ENCODE results near the gene SBNO2.

The SBNO2 gene

GRCh38 chr19:1109697-1110671 lies 64.1 kb downstream of the SBNO2 start:
- ATAC-seq (no peak), DNase-seq (no peak)
- H3K9me3 Mint-ChIP-seq = no peaks in the 10 kb centered on the region
- no peak overlapping the region for H3K27ac Mint-ChIP-seq
- H3K27me3 Mint-ChIP-seq = no peaks in the 10 kb centered on the region
- H3K4me3 Mint-ChIP-seq = no peak overlapping the region
- H3K4me1 Mint-ChIP-seq = no peaks in the 10 kb centered on the region
- H3K36me3 Mint-ChIP-seq (ENCODE audit: low read depth) = peaks cover under 1% of the 10 kb centered on the region

- no peak for ATAC-seq
- no peaks in the 10 kb centered on the region for H3K4me1 Mint-ChIP-seq
- DNase-seq = no peak
- H3K9me3 Mint-ChIP-seq = no peaks in the 10 kb centered on the region
- H3K27ac Mint-ChIP-seq = no peak overlapping the region
- H3K4me3 Mint-ChIP-seq = no peak overlapping the region
- no peaks in the 10 kb centered on the region for H3K27me3 Mint-ChIP-seq
- H3K36me3 Mint-ChIP-seq (ENCODE audit: low read depth) = peaks cover 2% of the 10 kb centered on the region
These were observed 65.0 kb downstream of the SBNO2 start for GRCh38 chr19:1109032-1109551.

GRCh38 chr19:1108291-1109031 lies 65.6 kb downstream of the SBNO2 start:
- Mint-ChIP-seq H3K27me3 (no peaks in the 10 kb centered on the region), H3K9me3 (no peaks in the 10 kb centered on the region), H3K36me3 (ENCODE audit: low read depth) (peaks cover 2% of the 10 kb centered on the region), H3K27ac (no peak overlapping the region), H3K4me3 (no peak overlapping the region), H3K4me1 (peaks cover 2% of the 10 kb centered on the region)
- ATAC-seq (no peak), DNase-seq (no peak)

GRCh38 chr19:1107661-1108261 lies 66.3 kb downstream of the SBNO2 start:
- DNase-seq (no peak), ATAC-seq (no peak)
- Mint-ChIP-seq H3K4me3 (no peak overlapping the region), H3K27me3 (no peaks in the 10 kb centered on the region), H3K9me3 (no peaks in the 10 kb centered on the region), H3K27ac (no peak overlapping the region), H3K4me1 (peaks cover 9% of the 10 kb centered on the region), H3K36me3 (ENCODE audit: low read depth) (peaks cover 2% of the 10 kb centered on the region)

GRCh38 chr19:1106841-1107660 lies 67.0 kb downstream of the SBNO2 start:
- H3K4me1 Mint-ChIP-seq = peaks cover 16% of the 10 kb centered on the region
- no peaks in the 10 kb centered on the region for H3K9me3 Mint-ChIP-seq
- no peak for DNase-seq
- H3K27ac Mint-ChIP-seq = no peak overlapping the region
- no peak overlapping the region for H3K4me3 Mint-ChIP-seq
- peaks cover 2% of the 10 kb centered on the region for H3K36me3 Mint-ChIP-seq (ENCODE audit: low read depth)
- no peak for ATAC-seq
- H3K27me3 Mint-ChIP-seq = no peaks in the 10 kb centered on the region

GRCh38 chr19:1105873-1106840 lies 67.9 kb downstream of the SBNO2 start:
- H3K27me3 Mint-ChIP-seq = no peaks in the 10 kb centered on the region
- no peak for ATAC-seq
- DNase-seq = no peak
- H3K9me3 Mint-ChIP-seq = no peaks in the 10 kb centered on the region
- no peak overlapping the region for H3K27ac Mint-ChIP-seq
- H3K36me3 Mint-ChIP-seq (ENCODE audit: low read depth) = peaks cover 2% of the 10 kb centered on the region
- peaks cover 25% of the 10 kb centered on the region for H3K4me1 Mint-ChIP-seq
- no peak overlapping the region for H3K4me3 Mint-ChIP-seq

GRCh38 chr19:1105008-1105872 lies 68.8 kb downstream of the SBNO2 start:
- Mint-ChIP-seq H3K9me3 (no peaks in the 10 kb centered on the region), H3K27me3 (no peaks in the 10 kb centered on the region), H3K4me1 (peaks cover 32% of the 10 kb centered on the region), H3K36me3 (ENCODE audit: low read depth) (peaks cover 2% of the 10 kb centered on the region), H3K27ac (no peak overlapping the region), H3K4me3 (peak overlapping the region; percentile 76)
- ATAC-seq (no peak), DNase-seq (no peak)

GRCh38 chr19:1104311-1105007 lies 69.6 kb downstream of the SBNO2 start:
- peaks cover 40% of the 10 kb centered on the region for H3K4me1 Mint-ChIP-seq
- H3K4me3 Mint-ChIP-seq = peak overlapping the region; percentile 76
- no peak overlapping the region for H3K27ac Mint-ChIP-seq
- H3K36me3 Mint-ChIP-seq (ENCODE audit: low read depth) = peaks cover 4% of the 10 kb centered on the region
- DNase-seq (peak; percentile 81), ATAC-seq (peak; percentile 29)
- no peaks in the 10 kb centered on the region for H3K9me3 Mint-ChIP-seq
- H3K27me3 Mint-ChIP-seq = no peaks in the 10 kb centered on the region

GRCh38 chr19:1103708-1104310 lies 70.3 kb downstream of the SBNO2 start, which contains the start of gene GPX4:
TSS of gene GPX4 (plus strand) at chr19:1103994. CDS start at chr19:1104044, 50 bp downstream.
- H3K9me3 Mint-ChIP-seq = no peaks in the 10 kb centered on the region
- H3K4me1 Mint-ChIP-seq = peaks cover 46% of the 10 kb centered on the region
- H3K36me3 Mint-ChIP-seq (ENCODE audit: low read depth) = peaks cover 6% of the 10 kb centered on the region
- H3K27ac Mint-ChIP-seq = peak within 1 kb of the TSS; percentile 84
- peak; percentile 67 for ATAC-seq
- no peaks in the 10 kb centered on the region for H3K27me3 Mint-ChIP-seq
- H3K4me3 Mint-ChIP-seq = peak within 1 kb of the TSS; percentile 76
- peak; percentile 99 for DNase-seq

- H3K9me3 Mint-ChIP-seq = no peaks in the 10 kb centered on the region
- no peak for DNase-seq
- H3K4me3 Mint-ChIP-seq = peak overlapping the region; percentile 60
- ATAC-seq = no peak
- peaks cover 50% of the 10 kb centered on the region for H3K4me1 Mint-ChIP-seq
- H3K27me3 Mint-ChIP-seq = no peaks in the 10 kb centered on the region
- H3K27ac Mint-ChIP-seq = peak overlapping the region; percentile 84
- H3K36me3 Mint-ChIP-seq (ENCODE audit: low read depth) = peaks cover 6% of the 10 kb centered on the region
These were observed 70.8 kb downstream of the SBNO2 start for GRCh38 chr19:1103132-1103707.

- Mint-ChIP-seq H3K4me3 (peak overlapping the region; percentile 60), H3K4me1 (peaks cover 55% of the 10 kb centered on the region), H3K9me3 (no peaks in the 10 kb centered on the region), H3K27me3 (no peaks in the 10 kb centered on the region), H3K36me3 (ENCODE audit: low read depth) (peaks cover 6% of the 10 kb centered on the region), H3K27ac (peak overlapping the region; percentile 84)
- DNase-seq (peak; percentile 77), ATAC-seq (peak; percentile 62)
These were observed 71.5 kb downstream of the SBNO2 start for GRCh38 chr19:1102407-1103131.

Measured in activated naive CD8-positive, alpha-beta T cell treated with anti-CD3 and anti-CD28 coated beads, Interleukin-2, amount 50 U/mL, for 24 hours (primary cell).